Measurements from ENCODE around the gene ZNF709. TPM values are rescaled to one million over a fixed set of nuclear protein-coding genes. Genes with fewer than 3 reads are reported as not detected.

Gene ZNF709
- total and polyA plus RNA-seq, 2 of the 4 experiments (the other 2 are of a cell fraction) = 0.50 to 3.8 TPM

GRCh38 chr19:12465211-12465610, 19.4 kb downstream of the ZNF709 start:
- ChIA-PET POLR2A (ENCODE audit: unreplicated experiment) (no interaction called here), CTCF (no interaction called here)
- H2BK120ac ChIP-seq (ENCODE audit: low read depth, low read length) = no peak overlapping the region
- no peaks in the 10 kb centered on the region for H3K4me1 ChIP-seq (ENCODE audit: control insufficient read depth, insufficient read depth, low read length)
- no peak overlapping the region for H3K18ac ChIP-seq (ENCODE audit: low read depth, low read length)
- ATAC-seq (ENCODE audit: low read depth) = no peak
- no peak for DNase-seq
- WGBS, 2 experiments (ENCODE audit: extremely low coverage in 2 of 2, insufficient read length in 1 of 2) = no CpG with 5 or more reads among the region's 5 CpGs
- H3K79me1 ChIP-seq (ENCODE audit: low read depth in 1 of 2, low read length in 2 of 2) = 0 out of 4 replicates have a peak, but pooled peaks cover 0 to 4% of the 10 kb centered on the region in 2 experiments
- H3K4ac ChIP-seq (ENCODE audit: low read depth, low read length) = no peak overlapping the region
- H2AFZ ChIP-seq (replicated peaks; ENCODE audit: low read length, poor library complexity) = no peak overlapping the region
- H2AK5ac ChIP-seq (ENCODE audit: low read depth, low read length) = no peak overlapping the region
- peaks cover 8% of the 10 kb centered on the region for H3K36me3 ChIP-seq (ENCODE audit: control insufficient read depth, insufficient read depth, low read length)
- BruUV-seq (replicated peaks) = no TSS peak
- no peak overlapping the region for H2AK9ac ChIP-seq (replicated peaks; ENCODE audit: low read depth, low read length, poor library complexity)
- no peak overlapping the region for H4K8ac ChIP-seq (ENCODE audit: low read depth in 2 of 2, low read length in 2 of 2)
- no peak overlapping the region for H3K9ac ChIP-seq (ENCODE audit: low read depth, low read length)
- H3K56ac ChIP-seq (ENCODE audit: extremely low read depth, insufficient read depth, low read length) = no peak overlapping the region
- peaks cover 58% of the 10 kb centered on the region for H3K9me3 ChIP-seq (ENCODE audit: control insufficient read depth, insufficient read depth, low read length)
- TF ChIP-seq BHLHE40 (IDR thresholded peaks at IDR 0.05; ENCODE audit: low read depth, low read length) = no peak
- TF ChIP-seq, protein P1, sequence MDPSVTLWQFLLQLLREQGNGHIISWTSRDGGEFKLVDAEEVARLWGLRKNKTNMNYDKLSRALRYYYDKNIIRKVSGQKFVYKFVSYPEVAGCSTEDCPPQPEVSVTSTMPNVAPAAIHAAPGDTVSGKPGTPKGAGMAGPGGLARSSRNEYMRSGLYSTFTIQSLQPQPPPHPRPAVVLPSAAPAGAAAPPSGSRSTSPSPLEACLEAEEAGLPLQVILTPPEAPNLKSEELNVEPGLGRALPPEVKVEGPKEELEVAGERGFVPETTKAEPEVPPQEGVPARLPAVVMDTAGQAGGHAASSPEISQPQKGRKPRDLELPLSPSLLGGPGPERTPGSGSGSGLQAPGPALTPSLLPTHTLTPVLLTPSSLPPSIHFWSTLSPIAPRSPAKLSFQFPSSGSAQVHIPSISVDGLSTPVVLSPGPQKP (IDR thresholded peaks at IDR 0.05; ENCODE audit: borderline replicate concordance, low read depth, low read length) = no peak
- TF ChIP-seq MXI1 (IDR thresholded peaks at IDR 0.05; ENCODE audit: borderline replicate concordance, low read depth, low read length) = no peak
- no peak for TF ChIP-seq CEBPB (IDR thresholded peaks at IDR 0.05; ENCODE audit: low read depth, low read length)
- no peak for TF ChIP-seq MAFK (IDR thresholded peaks at IDR 0.05; ENCODE audit: low read depth, low read length)
- no peak for TF ChIP-seq CHD1 (IDR thresholded peaks at IDR 0.05; ENCODE audit: low read depth, low read length)
- TF ChIP-seq POLR2A (IDR thresholded peaks at IDR 0.05; ENCODE audit: low read depth, low read length) = no peak
- TF ChIP-seq FOS (IDR thresholded peaks at IDR 0.05; ENCODE audit: low read depth, low read length) = no peak
- no peak for TF ChIP-seq SMC3 (IDR thresholded peaks at IDR 0.05; ENCODE audit: low read depth, low read length)
- TF ChIP-seq MAZ (IDR thresholded peaks at IDR 0.05; ENCODE audit: borderline replicate concordance, low read depth, low read length) = no peak
- no peak overlapping the region for H3K27ac ChIP-seq (ENCODE audit: insufficient read depth, low read length)
- in situ Hi-C loops (cut with MboI; ENCODE audit: low sequenced_read_pairs) (no loop called here), intact Hi-C loops (cut with micrococcal nuclease) (no loop called here), dilution Hi-C loops (cut with HindIII; ENCODE audit: low sequenced_read_pairs, unreplicated experiment) (no loop called here)
- no peak overlapping the region for H4K5ac ChIP-seq (ENCODE audit: low read depth, low read length)
- no peak overlapping the region for H2BK5ac ChIP-seq (ENCODE audit: low read depth, low read length, poor library complexity, severe bottlenecking)
- no peak overlapping the region for H3K4me3 ChIP-seq (ENCODE audit: insufficient read depth, low read depth, low read length)
- no peak overlapping the region for H3K14ac ChIP-seq (replicated peaks; ENCODE audit: low read depth, low read length)
- H2BK15ac ChIP-seq (ENCODE audit: low read depth, low read length) = no peak overlapping the region
- no peaks in the 10 kb centered on the region for H4K20me1 ChIP-seq (ENCODE audit: insufficient read depth, low read length)
- no peak overlapping the region for H4K91ac ChIP-seq (ENCODE audit: insufficient read depth, low read depth, low read length)
- no peaks in the 10 kb centered on the region for H3K27me3 ChIP-seq (ENCODE audit: control insufficient read depth, insufficient read depth, low read length)
- no peak overlapping the region for H3K4me2 ChIP-seq (ENCODE audit: low read depth, low read length)
- no peak overlapping the region for H3K23ac ChIP-seq (ENCODE audit: low read depth, low read length)
- H3K9me1 ChIP-seq (ENCODE audit: insufficient read depth, low read length) = no peaks in the 10 kb centered on the region
- H2BK20ac ChIP-seq (ENCODE audit: low read depth, low read length) = no peak overlapping the region
